ENCODE results near the gene BACE2. TPM values are rescaled to one million over a fixed set of nuclear protein-coding genes. Genes with fewer than 3 reads are reported as not detected.

BACE2 gene
- total and polyA plus RNA-seq, 2 donors (not counting 1 experiment from before 2014, with no cell fraction given): 18.4 to 40.8 TPM

GRCh38 chr21:41325138-41325912 is 157.4 kb downstream of the BACE2 start:
- ChIA-PET CTCF (interaction anchor here (1.7 kb wide), 1 partner anchor 42 kb away, joined by 9 read pairs; no protein-coding TSS in a partner anchor), POLR2A (no interaction called here)
- TF ChIP-seq EZH2 (IDR thresholded peaks at IDR 0.05; ENCODE audit: borderline replicate concordance, insufficient read depth, low read depth, low read length, poor library complexity, severe bottlenecking) (no peak), CTCF (IDR thresholded peaks at IDR 0.05) (no peak)
- Histone ChIP-seq H3K79me2 (ENCODE audit: control insufficient read depth, insufficient read depth, low read length) (no peaks in the 10 kb centered on the region), H3K27me3 (replicated peaks in 1 of 4; ENCODE audit: control extremely low read depth in 1 of 4, control insufficient read depth in 3 of 4, insufficient read depth in 4 of 4, low read length in 3 of 4) (no peaks in the 10 kb centered on the region), H3K36me3 (replicated peaks in 1 of 2; ENCODE audit: control extremely low read depth in 1 of 2, control insufficient read depth in 1 of 2, extremely low read depth in 1 of 2, insufficient read depth in 2 of 2, low read length in 1 of 2) (no peaks in the 10 kb centered on the region), H3K4me2 (replicated peaks; ENCODE audit: low read depth, low read length, poor library complexity, severe bottlenecking) (no peak overlapping the region), H3K27ac (ENCODE audit: low read length in 2 of 2) (no peak overlapping the region), H3K4me1 (ENCODE audit: control insufficient read depth in 2 of 2, insufficient read depth in 2 of 2, low read length in 2 of 2) (peaks cover 0 to 3% of the 10 kb centered on the region in 2 donors), H4K20me1 (ENCODE audit: control insufficient read depth, insufficient read depth, low read length, poor library complexity, severe bottlenecking) (no peaks in the 10 kb centered on the region), H3K9ac (ENCODE audit: low read length) (no peak overlapping the region), H2AFZ (ENCODE audit: insufficient read depth, low read depth, low read length, poor library complexity, severe bottlenecking) (no peak overlapping the region), H3K9me3 (ENCODE audit: control extremely low read depth in 1 of 3, control insufficient read depth in 2 of 3, insufficient read depth in 1 of 3, low read length in 2 of 3) (no peaks in the 10 kb centered on the region), H3K4me3 (ENCODE audit: control extremely low read depth in 1 of 5, extremely low read depth in 1 of 5, insufficient read depth in 1 of 5, low read depth in 2 of 5, low read length in 4 of 5) (no peak overlapping the region)
- ATAC-seq (ENCODE audit: low read depth): no peak
- no peak for DNase-seq
- Mint-ChIP-seq H3K4me1 (peaks cover 4% of the 10 kb centered on the region), H3K9me3 (ENCODE audit: insufficient read depth) (no peaks in the 10 kb centered on the region), H3K27ac (no peak overlapping the region), H3K27me3 (peaks cover 3% of the 10 kb centered on the region), H3K4me3 (no peak overlapping the region)
- 93% methylated on average over 5 of the region's 7 CpGs for WGBS (ENCODE audit: insufficient coverage)
- intact Hi-C loops (cut with micrococcal nuclease): no loop called here

GRCh38 chr21:41326414-41327080 is 158.6 kb downstream of the BACE2 start:
- H3K27me3 Mint-ChIP-seq: no peaks in the 10 kb centered on the region
- ChIA-PET POLR2A (no interaction called here), CTCF (interaction anchor here (1.7 kb wide), 1 partner anchor 43 kb away, joined by 9 read pairs; no protein-coding TSS in a partner anchor)
- H4K20me1 ChIP-seq (ENCODE audit: control insufficient read depth, insufficient read depth, low read length, poor library complexity, severe bottlenecking): no peaks in the 10 kb centered on the region
- no peaks in the 10 kb centered on the region for H3K79me2 ChIP-seq (ENCODE audit: control insufficient read depth, insufficient read depth, low read length)
- no peaks in the 10 kb centered on the region for H3K36me3 ChIP-seq (replicated peaks in 1 of 2; ENCODE audit: control extremely low read depth in 1 of 2, control insufficient read depth in 1 of 2, extremely low read depth in 1 of 2, insufficient read depth in 2 of 2, low read length in 1 of 2)
- no peaks in the 10 kb centered on the region for H3K27me3 ChIP-seq (replicated peaks in 1 of 4; ENCODE audit: control extremely low read depth in 1 of 4, control insufficient read depth in 3 of 4, insufficient read depth in 4 of 4, low read length in 3 of 4)
- ATAC-seq (ENCODE audit: low read depth) (no peak), DNase-seq (no peak)
- H3K27ac ChIP-seq (ENCODE audit: low read length in 2 of 2): no peak overlapping the region
- 80% methylated on average over 11 of the region's 13 CpGs for WGBS (ENCODE audit: insufficient coverage)
- H3K4me2 ChIP-seq (replicated peaks; ENCODE audit: low read depth, low read length, poor library complexity, severe bottlenecking): no peak overlapping the region
- peaks cover 2% of the 10 kb centered on the region for H3K4me1 Mint-ChIP-seq
- intact Hi-C loops (cut with micrococcal nuclease): no loop called here
- no peak overlapping the region for H2AFZ ChIP-seq (ENCODE audit: insufficient read depth, low read depth, low read length, poor library complexity, severe bottlenecking)
- no peak overlapping the region for H3K4me3 ChIP-seq (ENCODE audit: control extremely low read depth in 1 of 5, extremely low read depth in 1 of 5, insufficient read depth in 1 of 5, low read depth in 2 of 5, low read length in 4 of 5)
- H3K9me3 Mint-ChIP-seq (ENCODE audit: insufficient read depth): no peaks in the 10 kb centered on the region
- no peak for TF ChIP-seq CTCF (IDR thresholded peaks at IDR 0.05)
- no peak for TF ChIP-seq EZH2 (IDR thresholded peaks at IDR 0.05; ENCODE audit: borderline replicate concordance, insufficient read depth, low read depth, low read length, poor library complexity, severe bottlenecking)
- H3K4me1 ChIP-seq (ENCODE audit: control insufficient read depth in 2 of 2, insufficient read depth in 2 of 2, low read length in 2 of 2): peaks cover 0 to under 1% of the 10 kb centered on the region in 2 donors
- no peak overlapping the region for H3K4me3 Mint-ChIP-seq
- H3K9me3 ChIP-seq (ENCODE audit: control extremely low read depth in 1 of 3, control insufficient read depth in 2 of 3, insufficient read depth in 1 of 3, low read length in 2 of 3): no peaks in the 10 kb centered on the region
- H3K9ac ChIP-seq (ENCODE audit: low read length): no peak overlapping the region
- H3K27ac Mint-ChIP-seq: no peak overlapping the region
